K562 (cell line): ENCODE data around the gene USP24. TPM values are rescaled to one million over a fixed set of nuclear protein-coding genes. Genes with fewer than 3 reads are reported as not detected.

Experiments
- ADNP ChIP-seq: fragments of 200-800 bp; sonication (Bioruptor generic); IDR thresholded peaks from 2 replicates; pipeline ENCODE4 v1.6.1; 2016; ENCODE audit warnings: missing genetic modification characterization, missing compliant biosample characterization
- CBX1 ChIP-seq: sonication (generic); IDR thresholded peaks from 2 replicates; pipeline ENCODE4 v1.6.1; 2016; ENCODE audit warnings: antibody characterized with exemption, low read depth, mild to moderate bottlenecking
- EP300 ChIP-seq: IDR thresholded peaks from 2 replicates; pipeline ENCODE4 v1.6.1; 2012; ENCODE audit warnings: low read length, improper control_type of control experiment
- KDM5B ChIP-seq: fragments of 200-600 bp; sonication (generic); IDR thresholded peaks from 2 replicates; pipeline ENCODE4 v1.6.1; 2012; ENCODE audit warnings: low read depth, mild to moderate bottlenecking, moderate library complexity, low read length, control low read depth, inconsistent platforms; ENCODE audit not compliant: insufficient replicate concordance
- PURB ChIP-seq: sonication (generic); formaldehyde crosslinking; IDR thresholded peaks from 2 replicates; pipeline ENCODE4 v1.9.0; 2021; ENCODE audit warnings: low read depth, mild to moderate bottlenecking, missing genetic modification reagents
- RAD51 ChIP-seq: fragments of 450-650 bp; IDR thresholded peaks from 2 replicates; pipeline ENCODE4 v1.7.1; 2016; ENCODE audit warnings: low read depth, mild to moderate bottlenecking, borderline replicate concordance
- SLC30A9 ChIP-seq: fragments of 250-450 bp; sonication (Bioruptor Pico); IDR thresholded peaks from 2 replicates; pipeline ENCODE4 v1.8.0; 2022; ENCODE audit warnings: mild to moderate bottlenecking, moderate library complexity
- TEAD4 ChIP-seq, 2 experiments: sonication (generic) in 1 of 2; formaldehyde crosslinking in 1 of 2; IDR thresholded peaks; 2 replicates each; pipeline versions ENCODE4 v1.6.1 to v1.8.0; 2012 to 2022; ENCODE audit warnings: borderline replicate concordance in 1 of 2, inconsistent platforms in 1 of 2, low read length in 1 of 2, mild to moderate bottlenecking in 1 of 2, missing genetic modification reagents in 1 of 2
- THAP7 ChIP-seq: fragments of 250-450 bp; sonication (Bioruptor Pico); IDR thresholded peaks from 2 replicates; pipeline ENCODE4 v1.5.0; 2021
- TRIM28 ChIP-seq: fragments of 450-650 bp; IDR thresholded peaks from 2 replicates; pipeline ENCODE4 v1.6.1; 2017
- WHSC1 ChIP-seq: IDR thresholded peaks from one replicate; pipeline ENCODE4 v1.6.1; 2012; ENCODE audit warnings: low read length, control low read depth, inconsistent platforms
- ZKSCAN1 ChIP-seq: fragments of 150-350 bp; IDR thresholded peaks from 2 replicates; pipeline ENCODE4 v1.6.1; 2016; ENCODE audit warnings: low read depth, low read length
- ZNF146 ChIP-seq: IDR thresholded peaks from one replicate; pipeline ENCODE4 v1.6.1; 2018; ENCODE audit warnings: missing compliant biosample characterization; ENCODE audit not compliant: unreplicated experiment
- ZNF165 ChIP-seq: fragments of 250-450 bp; sonication (Bioruptor Pico); IDR thresholded peaks from 2 replicates; pipeline ENCODE4 v1.4.0; 2020; ENCODE audit warnings: borderline replicate concordance
- ZNF408 ChIP-seq: fragments of 250-450 bp; sonication (Bioruptor Pico); IDR thresholded peaks from 2 replicates; pipeline ENCODE4 v1.4.0; 2020; ENCODE audit warnings: low read depth, mild to moderate bottlenecking, moderate library complexity
- polyA plus RNA-seq, 8 experiments: library from polyadenylated mRNA; depleted of rRNA in 4 of 8; stranded (reverse) in 5 of 8; unstranded in 3 of 8; fragments of >200 nt; fragmentation: Nextera tagmentation in 2 of 8; fragmentation: Illumina TruSeq in 1 of 8; extraction: Ambion mirVana in 2 of 8; extraction: Trizol in 1 of 8; gene quantifications; 2 replicates each; pipeline versions ENCODE4 v1.2.1 to v1.2.3, GENCODE V29; 2011 to 2014; ENCODE audit warnings: inconsistent platforms in 1 of 8, missing spikeins in 1 of 8
- total RNA-seq, 7 experiments: library from RNA; depleted of rRNA in 6 of 7; stranded (reverse); fragments of >200 nt in 6 of 7; fragmentation: Illumina TruSeq in 2 of 7; extraction: Trizol in 2 of 7; gene quantifications; 2 replicates each; pipeline versions ENCODE4 v1.2.1 to v1.2.3, GENCODE V29; 2011 to 2021; ENCODE audit warnings: low replicate concordance in 1 of 7
- TF ChIP-seq, protein P1 (sequence below): sonication (generic); formaldehyde crosslinking; IDR thresholded peaks from 2 replicates; pipeline ENCODE4 v1.8.0; 2022; ENCODE audit warnings: mild to moderate bottlenecking, missing genetic modification reagents
- TF ChIP-seq, protein P2 (sequence below), 2 experiments: fragments of 450-650 bp in 1 of 2; sonication (generic) in 1 of 2; formaldehyde crosslinking; conservative IDR thresholded peaks; 2 replicates each; pipeline versions ENCODE4 v1.4.0 to v1.8.1; 2020 to 2022; ENCODE audit warnings: mild to moderate bottlenecking in 1 of 2, missing genetic modification reagents in 1 of 2
- TF ChIP-seq, protein P3 (sequence below): fragments of 450-650 bp; IDR thresholded peaks from one replicate; pipeline ENCODE4 v1.6.1; 2018; ENCODE audit warnings: mild to moderate bottlenecking, moderate library complexity; ENCODE audit not compliant: partially characterized antibody
- TF ChIP-seq, protein P4 (sequence below), 2 experiments: fragments of 450-650 bp in 1 of 2; sonication (generic) in 1 of 2; formaldehyde crosslinking in 1 of 2; IDR thresholded peaks in 1 of 2; conservative IDR thresholded peaks in 1 of 2; 2 replicates each; pipeline versions ENCODE4 v1.6.1 to v1.8.1; 2016 to 2023; ENCODE audit warnings: mild to moderate bottlenecking in 2 of 2, moderate library complexity in 2 of 2, inconsistent platforms in 1 of 2, missing genetic modification reagents in 1 of 2

The USP24 gene
- total and polyA plus RNA-seq, 9 of the 15 experiments (the other 6 are each of a cell fraction or from before 2014, with no cell fraction given), result 7.7 to 62.6 (median 36.8) TPM

DNA sequence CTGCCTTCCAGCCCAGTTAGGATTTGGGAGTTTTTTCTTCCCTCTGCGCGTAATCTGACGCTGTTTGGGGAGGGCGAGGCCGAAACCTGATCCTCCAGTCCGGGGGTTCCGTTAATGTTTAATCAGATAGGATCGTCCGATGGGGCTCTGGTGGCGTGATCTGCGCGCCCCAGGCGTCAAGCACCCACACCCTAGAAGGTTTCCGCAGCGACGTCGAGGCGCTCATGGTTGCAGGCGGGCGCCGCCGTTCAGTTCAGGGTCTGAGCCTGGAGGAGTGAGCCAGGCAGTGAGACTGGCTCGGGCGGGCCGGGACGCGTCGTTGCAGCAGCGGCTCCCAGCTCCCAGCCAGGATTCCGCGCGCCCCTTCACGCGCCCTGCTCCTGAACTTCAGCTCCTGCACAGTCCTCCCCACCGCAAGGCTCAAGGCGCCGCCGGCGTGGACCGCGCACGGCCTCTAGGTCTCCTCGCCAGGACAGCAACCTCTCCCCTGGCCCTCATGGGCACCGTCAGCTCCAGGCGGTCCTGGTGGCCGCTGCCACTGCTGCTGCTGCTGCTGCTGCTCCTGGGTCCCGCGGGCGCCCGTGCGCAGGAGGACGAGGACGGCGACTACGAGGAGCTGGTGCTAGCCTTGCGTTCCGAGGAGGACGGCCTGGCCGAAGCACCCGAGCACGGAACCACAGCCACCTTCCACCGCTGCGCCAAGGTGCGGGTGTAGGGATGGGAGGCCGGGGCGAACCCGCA, 175.7 kb downstream of the USP24 start, which contains the start of gene PCSK9 (continued):
- TF ChIP-seq, protein P1, sequence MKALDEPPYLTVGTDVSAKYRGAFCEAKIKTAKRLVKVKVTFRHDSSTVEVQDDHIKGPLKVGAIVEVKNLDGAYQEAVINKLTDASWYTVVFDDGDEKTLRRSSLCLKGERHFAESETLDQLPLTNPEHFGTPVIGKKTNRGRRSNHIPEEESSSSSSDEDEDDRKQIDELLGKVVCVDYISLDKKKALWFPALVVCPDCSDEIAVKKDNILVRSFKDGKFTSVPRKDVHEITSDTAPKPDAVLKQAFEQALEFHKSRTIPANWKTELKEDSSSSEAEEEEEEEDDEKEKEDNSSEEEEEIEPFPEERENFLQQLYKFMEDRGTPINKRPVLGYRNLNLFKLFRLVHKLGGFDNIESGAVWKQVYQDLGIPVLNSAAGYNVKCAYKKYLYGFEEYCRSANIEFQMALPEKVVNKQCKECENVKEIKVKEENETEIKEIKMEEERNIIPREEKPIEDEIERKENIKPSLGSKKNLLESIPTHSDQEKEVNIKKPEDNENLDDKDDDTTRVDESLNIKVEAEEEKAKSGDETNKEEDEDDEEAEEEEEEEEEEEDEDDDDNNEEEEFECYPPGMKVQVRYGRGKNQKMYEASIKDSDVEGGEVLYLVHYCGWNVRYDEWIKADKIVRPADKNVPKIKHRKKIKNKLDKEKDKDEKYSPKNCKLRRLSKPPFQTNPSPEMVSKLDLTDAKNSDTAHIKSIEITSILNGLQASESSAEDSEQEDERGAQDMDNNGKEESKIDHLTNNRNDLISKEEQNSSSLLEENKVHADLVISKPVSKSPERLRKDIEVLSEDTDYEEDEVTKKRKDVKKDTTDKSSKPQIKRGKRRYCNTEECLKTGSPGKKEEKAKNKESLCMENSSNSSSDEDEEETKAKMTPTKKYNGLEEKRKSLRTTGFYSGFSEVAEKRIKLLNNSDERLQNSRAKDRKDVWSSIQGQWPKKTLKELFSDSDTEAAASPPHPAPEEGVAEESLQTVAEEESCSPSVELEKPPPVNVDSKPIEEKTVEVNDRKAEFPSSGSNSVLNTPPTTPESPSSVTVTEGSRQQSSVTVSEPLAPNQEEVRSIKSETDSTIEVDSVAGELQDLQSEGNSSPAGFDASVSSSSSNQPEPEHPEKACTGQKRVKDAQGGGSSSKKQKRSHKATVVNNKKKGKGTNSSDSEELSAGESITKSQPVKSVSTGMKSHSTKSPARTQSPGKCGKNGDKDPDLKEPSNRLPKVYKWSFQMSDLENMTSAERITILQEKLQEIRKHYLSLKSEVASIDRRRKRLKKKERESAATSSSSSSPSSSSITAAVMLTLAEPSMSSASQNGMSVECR, result no peak
- no peak for TF ChIP-seq ZKSCAN1
- TF ChIP-seq, protein P2, sequence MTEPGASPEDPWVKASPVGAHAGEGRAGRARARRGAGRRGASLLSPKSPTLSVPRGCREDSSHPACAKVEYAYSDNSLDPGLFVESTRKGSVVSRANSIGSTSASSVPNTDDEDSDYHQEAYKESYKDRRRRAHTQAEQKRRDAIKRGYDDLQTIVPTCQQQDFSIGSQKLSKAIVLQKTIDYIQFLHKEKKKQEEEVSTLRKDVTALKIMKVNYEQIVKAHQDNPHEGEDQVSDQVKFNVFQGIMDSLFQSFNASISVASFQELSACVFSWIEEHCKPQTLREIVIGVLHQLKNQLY (CRISPR knock-in tag; conservative IDR thresholded peaks at IDR 0.05), result no peak
- TF ChIP-seq, protein P3, sequence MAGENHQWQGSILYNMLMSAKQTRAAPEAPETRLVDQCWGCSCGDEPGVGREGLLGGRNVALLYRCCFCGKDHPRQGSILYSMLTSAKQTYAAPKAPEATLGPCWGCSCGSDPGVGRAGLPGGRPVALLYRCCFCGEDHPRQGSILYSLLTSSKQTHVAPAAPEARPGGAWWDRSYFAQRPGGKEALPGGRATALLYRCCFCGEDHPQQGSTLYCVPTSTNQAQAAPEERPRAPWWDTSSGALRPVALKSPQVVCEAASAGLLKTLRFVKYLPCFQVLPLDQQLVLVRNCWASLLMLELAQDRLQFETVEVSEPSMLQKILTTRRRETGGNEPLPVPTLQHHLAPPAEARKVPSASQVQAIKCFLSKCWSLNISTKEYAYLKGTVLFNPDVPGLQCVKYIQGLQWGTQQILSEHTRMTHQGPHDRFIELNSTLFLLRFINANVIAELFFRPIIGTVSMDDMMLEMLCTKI, result no peak
- no peak for TF ChIP-seq ZNF165 (CRISPR knock-in tag)
- TF ChIP-seq, protein P4, sequence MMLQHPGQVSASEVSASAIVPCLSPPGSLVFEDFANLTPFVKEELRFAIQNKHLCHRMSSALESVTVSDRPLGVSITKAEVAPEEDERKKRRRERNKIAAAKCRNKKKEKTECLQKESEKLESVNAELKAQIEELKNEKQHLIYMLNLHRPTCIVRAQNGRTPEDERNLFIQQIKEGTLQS (IDR thresholded peaks at IDR 0.05), result no peak
- TF ChIP-seq, protein P4 (CRISPR knock-in tag; conservative IDR thresholded peaks at IDR 0.05), result no peak
- TF ChIP-seq ADNP, result no peak
- TF ChIP-seq WHSC1, result no peak
- TF ChIP-seq ZNF408 (CRISPR knock-in tag), result no peak
- TF ChIP-seq PURB (CRISPR knock-in tag), result no peak
- TF ChIP-seq KDM5B, result peak; percentile 62
- 0 out of 2 replicates have a peak, but pooled peaks have one; percentile 48 for TF ChIP-seq CBX1
- peak; percentile 83 for TF ChIP-seq EP300
- no peak for TF ChIP-seq TRIM28
- TF ChIP-seq SLC30A9 (CRISPR knock-in tag), result no peak
- TF ChIP-seq THAP7 (CRISPR knock-in tag), result no peak
- no peak for TF ChIP-seq RAD51
- no peak for TF ChIP-seq ZNF146 (CRISPR knock-in tag)
- no peak for TF ChIP-seq TEAD4 (IDR thresholded peaks at IDR 0.05; ENCODE audit: low read length)
- no peak for TF ChIP-seq TEAD4 (CRISPR knock-in tag; IDR thresholded peaks at IDR 0.05; ENCODE audit: borderline replicate concordance)
